Measurements from ENCODE around the gene COL4A5. TPM values are rescaled to one million over a fixed set of nuclear protein-coding genes. Genes with fewer than 3 reads are reported as not detected.

COL4A5 gene
- total RNA-seq, 2 experiments from 2014 or later: not detected

DNA sequence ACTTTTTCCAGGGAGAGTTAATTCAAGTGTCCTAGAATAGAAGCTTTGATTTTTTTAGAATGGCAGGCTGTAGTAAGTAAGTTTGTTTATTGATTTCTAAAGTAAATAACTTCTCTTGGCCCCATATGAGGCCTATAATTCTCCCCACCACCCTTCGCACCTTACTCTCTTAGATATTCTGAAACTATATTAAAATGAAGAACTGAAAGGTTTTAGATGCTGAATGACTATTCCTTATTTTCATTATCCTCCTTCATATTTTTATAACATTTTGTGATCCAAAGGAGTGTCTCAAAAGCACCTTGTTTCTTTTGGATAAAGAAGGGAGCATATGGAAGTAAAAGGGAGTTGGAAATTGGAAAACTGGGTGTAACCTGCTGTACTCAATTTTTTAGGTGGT lies 226.5 kb downstream of the COL4A5 start:
- ATAC-seq (ENCODE audit: poor library complexity) (no peak), DNase-seq (no peak)
- Histone ChIP-seq H3K4me3 (ENCODE audit: low read length) (no peak overlapping the region), H3K36me3 (ENCODE audit: insufficient read depth, low read length) (no peaks in the 10 kb centered on the region), H3K9me3 (ENCODE audit: control insufficient read depth in 1 of 2, insufficient read depth in 1 of 2, low read length in 2 of 2) (no peaks in the 10 kb centered on the region), H3K4me1 (ENCODE audit: insufficient read depth, low read length) (no peaks in the 10 kb centered on the region), H3K27ac (ENCODE audit: low read depth in 1 of 2, low read length in 2 of 2) (no peak overlapping the region), H3K27me3 (ENCODE audit: control insufficient read depth in 1 of 2, insufficient read depth in 2 of 2, low read length in 2 of 2) (no peaks in the 10 kb centered on the region)
- Mint-ChIP-seq H3K4me3 (no peak overlapping the region), H3K27ac (no peak overlapping the region), H3K27me3 (no peaks in the 10 kb centered on the region), H3K4me1 (ENCODE audit: low read depth) (no peaks in the 10 kb centered on the region), H3K9me3 (no peaks in the 10 kb centered on the region), H3K36me3 (ENCODE audit: low read depth) (no peaks in the 10 kb centered on the region)
- ChIA-PET POLR2A (no interaction called here), CTCF (interaction anchor here (1.3 kb wide), 1 partner anchor 8 kb away, joined by 3 read pairs; no protein-coding TSS in a partner anchor)
- intact Hi-C loops (cut with DNase I, micrococcal nuclease): no loop called here
- TF ChIP-seq, protein P1, sequence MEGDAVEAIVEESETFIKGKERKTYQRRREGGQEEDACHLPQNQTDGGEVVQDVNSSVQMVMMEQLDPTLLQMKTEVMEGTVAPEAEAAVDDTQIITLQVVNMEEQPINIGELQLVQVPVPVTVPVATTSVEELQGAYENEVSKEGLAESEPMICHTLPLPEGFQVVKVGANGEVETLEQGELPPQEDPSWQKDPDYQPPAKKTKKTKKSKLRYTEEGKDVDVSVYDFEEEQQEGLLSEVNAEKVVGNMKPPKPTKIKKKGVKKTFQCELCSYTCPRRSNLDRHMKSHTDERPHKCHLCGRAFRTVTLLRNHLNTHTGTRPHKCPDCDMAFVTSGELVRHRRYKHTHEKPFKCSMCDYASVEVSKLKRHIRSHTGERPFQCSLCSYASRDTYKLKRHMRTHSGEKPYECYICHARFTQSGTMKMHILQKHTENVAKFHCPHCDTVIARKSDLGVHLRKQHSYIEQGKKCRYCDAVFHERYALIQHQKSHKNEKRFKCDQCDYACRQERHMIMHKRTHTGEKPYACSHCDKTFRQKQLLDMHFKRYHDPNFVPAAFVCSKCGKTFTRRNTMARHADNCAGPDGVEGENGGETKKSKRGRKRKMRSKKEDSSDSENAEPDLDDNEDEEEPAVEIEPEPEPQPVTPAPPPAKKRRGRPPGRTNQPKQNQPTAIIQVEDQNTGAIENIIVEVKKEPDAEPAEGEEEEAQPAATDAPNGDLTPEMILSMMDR (IDR thresholded peaks at IDR 0.05): no peak

DNA sequence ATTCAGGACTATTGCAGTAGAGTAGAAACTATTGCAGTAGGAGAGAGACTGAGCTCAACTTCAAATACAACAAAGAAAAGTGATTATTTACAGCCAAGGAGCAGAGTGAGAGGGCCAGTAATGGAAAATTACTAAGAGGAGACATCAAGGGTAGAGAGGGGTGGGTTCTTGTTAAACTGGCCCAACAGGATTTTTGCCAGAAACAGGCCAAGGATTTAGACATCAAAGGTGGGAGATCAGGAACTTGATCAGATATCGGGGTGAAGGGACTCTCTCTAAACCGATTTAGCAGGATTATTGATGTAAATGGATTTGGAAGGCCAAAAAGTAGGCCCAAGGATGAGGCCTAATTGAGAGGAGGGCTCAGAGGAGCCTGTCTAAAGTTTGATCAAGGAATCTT lies 231.9 kb downstream of the COL4A5 start:
- no peaks in the 10 kb centered on the region for H3K4me1 Mint-ChIP-seq (ENCODE audit: low read depth)
- no peaks in the 10 kb centered on the region for H3K9me3 ChIP-seq (ENCODE audit: control insufficient read depth in 1 of 2, insufficient read depth in 1 of 2, low read length in 2 of 2)
- TF ChIP-seq, protein P1 (IDR thresholded peaks at IDR 0.05): no peak
- ChIA-PET CTCF (interaction anchor here (1.7 kb wide), 1 partner anchor 11 kb away, joined by 4 read pairs; no protein-coding TSS in a partner anchor), POLR2A (no interaction called here)
- H3K36me3 Mint-ChIP-seq (ENCODE audit: low read depth): no peaks in the 10 kb centered on the region
- no peak overlapping the region for H3K4me3 Mint-ChIP-seq
- no peak overlapping the region for H3K27ac ChIP-seq (ENCODE audit: low read depth in 1 of 2, low read length in 2 of 2)
- no peaks in the 10 kb centered on the region for H3K27me3 ChIP-seq (ENCODE audit: control insufficient read depth in 1 of 2, insufficient read depth in 2 of 2, low read length in 2 of 2)
- no peaks in the 10 kb centered on the region for H3K4me1 ChIP-seq (ENCODE audit: insufficient read depth, low read length)
- ATAC-seq (ENCODE audit: poor library complexity): no peak
- DNase-seq: no peak
- no peak overlapping the region for H3K27ac Mint-ChIP-seq
- no peaks in the 10 kb centered on the region for H3K36me3 ChIP-seq (ENCODE audit: insufficient read depth, low read length)
- intact Hi-C loops (cut with DNase I, micrococcal nuclease): no loop called here
- H3K9me3 Mint-ChIP-seq: no peaks in the 10 kb centered on the region
- H3K27me3 Mint-ChIP-seq: no peaks in the 10 kb centered on the region
- H3K4me3 ChIP-seq (ENCODE audit: low read length): no peak overlapping the region

DNA sequence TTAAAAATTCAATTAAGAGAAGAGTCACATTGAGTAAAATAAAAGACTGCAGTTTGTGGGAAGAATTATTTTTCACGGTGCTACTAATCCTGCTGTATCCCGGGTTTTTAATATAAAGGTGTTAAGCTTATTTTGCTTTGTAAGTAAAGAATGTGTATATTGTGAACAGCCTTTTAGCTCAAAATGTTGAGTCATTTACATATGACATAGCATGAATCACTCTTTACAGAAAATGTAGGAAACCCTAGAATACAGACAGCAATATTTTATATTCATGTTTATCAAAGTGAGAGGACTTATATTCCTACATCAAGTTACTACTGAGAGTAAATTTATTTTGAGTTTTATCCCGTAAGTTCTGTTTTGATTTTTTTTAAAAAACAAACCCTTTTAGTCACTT lies 257.1 kb downstream of the COL4A5 start:
- no peaks in the 10 kb centered on the region for H3K27me3 Mint-ChIP-seq
- DNase-seq (no peak), ATAC-seq (ENCODE audit: poor library complexity) (no peak)
- intact Hi-C loops (cut with DNase I, micrococcal nuclease): no loop called here
- H3K9me3 ChIP-seq (ENCODE audit: control insufficient read depth in 1 of 2, insufficient read depth in 1 of 2, low read length in 2 of 2): no peaks in the 10 kb centered on the region
- no peaks in the 10 kb centered on the region for H3K36me3 Mint-ChIP-seq (ENCODE audit: low read depth)
- TF ChIP-seq, protein P1 (IDR thresholded peaks at IDR 0.05): no peak
- no peak overlapping the region for H3K4me3 ChIP-seq (ENCODE audit: low read length)
- CTCF ChIA-PET: no interaction called here
- no peaks in the 10 kb centered on the region for H3K27me3 ChIP-seq (ENCODE audit: control insufficient read depth in 1 of 2, insufficient read depth in 2 of 2, low read length in 2 of 2)
- no peaks in the 10 kb centered on the region for H3K36me3 ChIP-seq (ENCODE audit: insufficient read depth, low read length)
- H3K27ac ChIP-seq (ENCODE audit: low read depth in 1 of 2, low read length in 2 of 2): no peak overlapping the region
- POLR2A ChIA-PET: no interaction called here
- H3K4me1 Mint-ChIP-seq (ENCODE audit: low read depth): no peaks in the 10 kb centered on the region
- no peak overlapping the region for H3K4me3 Mint-ChIP-seq
- no peaks in the 10 kb centered on the region for H3K9me3 Mint-ChIP-seq
- no peaks in the 10 kb centered on the region for H3K4me1 ChIP-seq (ENCODE audit: insufficient read depth, low read length)
- H3K27ac Mint-ChIP-seq: no peak overlapping the region
